Measurements from ENCODE around the gene CERS1.

The CERS1 gene

DNA sequence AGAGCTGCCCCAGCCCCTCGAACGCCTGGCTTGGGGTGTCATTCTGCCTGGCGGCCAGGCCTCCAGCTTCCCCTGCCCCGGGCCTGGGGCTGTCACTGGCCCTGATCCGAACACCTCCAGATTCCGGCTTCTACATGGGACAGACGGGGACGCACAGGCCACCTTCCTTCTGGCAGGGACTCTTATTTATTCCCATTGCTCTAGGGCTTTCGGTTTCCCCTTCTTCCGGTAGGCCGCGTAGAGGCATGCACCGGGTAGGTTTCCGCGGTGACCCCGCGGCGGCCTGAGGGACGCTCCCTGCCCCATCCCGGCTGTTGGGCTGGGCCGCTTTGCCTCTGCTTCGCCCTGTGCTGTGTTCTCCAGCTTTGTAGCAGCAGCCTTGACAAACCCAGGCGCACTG, 28.2 kb downstream of the CERS1 start:
- no peak for DNase-seq (ENCODE audit: insufficient read length, low spot score)
- no peak for FAIRE-seq

DNA sequence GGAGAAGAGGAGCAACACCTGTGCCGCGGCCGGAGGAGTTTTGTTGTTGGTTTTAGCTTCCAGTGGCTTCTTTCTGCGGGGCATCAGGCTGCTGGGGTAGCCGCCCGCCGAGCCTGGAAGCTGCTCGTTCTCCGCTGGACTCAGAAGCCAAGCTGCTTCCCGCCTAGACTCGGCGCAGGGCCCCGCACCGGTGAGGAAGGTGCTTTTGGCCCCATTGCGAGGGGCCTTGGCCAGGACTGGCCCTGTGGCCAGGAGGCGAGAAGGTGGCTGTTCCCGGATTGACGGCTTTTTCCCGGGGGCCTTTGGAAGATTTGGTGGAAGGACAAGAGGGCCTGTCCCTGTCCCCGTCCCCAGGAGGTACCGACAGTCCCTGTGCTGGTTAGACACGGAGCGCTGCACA, 28.8 kb downstream of the CERS1 start:
- DNase-seq (ENCODE audit: insufficient read length, low spot score) (no peak), FAIRE-seq (no peak)
- TF ChIP-seq, protein P1, sequence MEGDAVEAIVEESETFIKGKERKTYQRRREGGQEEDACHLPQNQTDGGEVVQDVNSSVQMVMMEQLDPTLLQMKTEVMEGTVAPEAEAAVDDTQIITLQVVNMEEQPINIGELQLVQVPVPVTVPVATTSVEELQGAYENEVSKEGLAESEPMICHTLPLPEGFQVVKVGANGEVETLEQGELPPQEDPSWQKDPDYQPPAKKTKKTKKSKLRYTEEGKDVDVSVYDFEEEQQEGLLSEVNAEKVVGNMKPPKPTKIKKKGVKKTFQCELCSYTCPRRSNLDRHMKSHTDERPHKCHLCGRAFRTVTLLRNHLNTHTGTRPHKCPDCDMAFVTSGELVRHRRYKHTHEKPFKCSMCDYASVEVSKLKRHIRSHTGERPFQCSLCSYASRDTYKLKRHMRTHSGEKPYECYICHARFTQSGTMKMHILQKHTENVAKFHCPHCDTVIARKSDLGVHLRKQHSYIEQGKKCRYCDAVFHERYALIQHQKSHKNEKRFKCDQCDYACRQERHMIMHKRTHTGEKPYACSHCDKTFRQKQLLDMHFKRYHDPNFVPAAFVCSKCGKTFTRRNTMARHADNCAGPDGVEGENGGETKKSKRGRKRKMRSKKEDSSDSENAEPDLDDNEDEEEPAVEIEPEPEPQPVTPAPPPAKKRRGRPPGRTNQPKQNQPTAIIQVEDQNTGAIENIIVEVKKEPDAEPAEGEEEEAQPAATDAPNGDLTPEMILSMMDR (IDR thresholded peaks at IDR 0.05; ENCODE audit: insufficient read depth, missing control alignments), result no peak

More for the DNA sequence above, 28.2 kb downstream of the CERS1 start:
- TF ChIP-seq, protein P1 (IDR thresholded peaks at IDR 0.05; ENCODE audit: insufficient read depth, missing control alignments), result no peak

DNA sequence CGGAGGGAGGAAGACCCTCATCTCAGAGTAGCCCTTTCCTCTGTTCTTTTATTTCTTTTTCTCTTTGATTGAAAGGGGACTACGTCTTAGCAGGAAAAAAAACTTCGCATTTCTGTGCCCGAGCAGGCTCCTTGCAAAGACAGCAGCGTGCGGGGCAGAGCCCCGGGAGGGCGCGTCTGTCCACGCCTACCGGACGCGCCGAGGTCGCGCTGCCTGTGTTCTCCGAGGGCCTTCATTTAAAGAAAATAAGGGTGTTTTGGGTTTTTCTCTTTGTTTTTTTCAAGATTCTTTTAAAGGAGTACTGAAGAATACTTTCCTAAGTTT, 29.2 kb downstream of the CERS1 start:
- TF ChIP-seq, protein P1 (IDR thresholded peaks at IDR 0.05; ENCODE audit: insufficient read depth, missing control alignments), result no peak
- DNase-seq (ENCODE audit: insufficient read length, low spot score) (no peak), FAIRE-seq (no peak)

DNA sequence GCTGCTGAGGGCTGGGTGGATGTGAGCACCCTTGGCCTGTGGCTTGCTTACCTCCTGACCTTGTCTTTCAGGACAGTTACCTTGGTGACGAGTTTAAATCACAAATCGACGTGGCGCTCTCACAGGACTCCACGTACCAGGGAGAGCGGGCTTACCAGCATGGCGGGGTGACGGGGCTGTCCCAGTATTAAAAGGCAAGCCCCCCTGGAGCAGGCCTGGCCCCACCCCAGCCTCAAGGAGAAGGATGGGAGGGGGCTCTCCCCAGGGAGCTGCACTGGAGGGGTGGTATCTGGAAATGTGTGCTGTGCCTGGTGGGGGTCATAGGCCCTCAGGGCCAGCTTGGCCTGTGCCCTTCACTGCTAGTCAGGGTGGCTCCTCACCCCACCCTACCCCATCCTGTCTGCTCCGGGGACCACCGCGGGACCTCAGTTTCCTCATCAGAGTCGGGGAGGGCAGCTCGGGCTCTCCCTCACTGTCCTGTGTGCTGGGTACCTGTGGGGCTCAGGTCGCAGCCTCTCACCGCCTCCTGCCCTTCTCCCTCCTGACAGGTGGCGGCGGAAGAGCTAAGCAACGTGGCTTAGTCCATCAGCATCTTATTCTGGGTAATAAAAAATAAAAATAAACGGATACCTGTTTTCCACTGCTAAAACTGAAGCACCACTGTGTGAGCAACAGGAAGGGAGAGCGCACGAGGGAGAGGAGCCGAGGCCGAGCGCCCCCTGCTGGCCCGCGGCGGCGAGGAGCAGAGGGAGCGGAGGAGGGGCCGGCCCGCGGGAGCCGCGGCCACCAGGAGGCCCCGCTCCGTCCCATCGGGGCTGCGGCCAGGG, 29.8 kb downstream of the CERS1 start:
- peak; percentile 92 for DNase-seq (ENCODE audit: insufficient read length, low spot score)
- TF ChIP-seq, protein P1 (IDR thresholded peaks at IDR 0.05; ENCODE audit: insufficient read depth, missing control alignments), result peak; percentile 81
- FAIRE-seq, result no peak

DNA sequence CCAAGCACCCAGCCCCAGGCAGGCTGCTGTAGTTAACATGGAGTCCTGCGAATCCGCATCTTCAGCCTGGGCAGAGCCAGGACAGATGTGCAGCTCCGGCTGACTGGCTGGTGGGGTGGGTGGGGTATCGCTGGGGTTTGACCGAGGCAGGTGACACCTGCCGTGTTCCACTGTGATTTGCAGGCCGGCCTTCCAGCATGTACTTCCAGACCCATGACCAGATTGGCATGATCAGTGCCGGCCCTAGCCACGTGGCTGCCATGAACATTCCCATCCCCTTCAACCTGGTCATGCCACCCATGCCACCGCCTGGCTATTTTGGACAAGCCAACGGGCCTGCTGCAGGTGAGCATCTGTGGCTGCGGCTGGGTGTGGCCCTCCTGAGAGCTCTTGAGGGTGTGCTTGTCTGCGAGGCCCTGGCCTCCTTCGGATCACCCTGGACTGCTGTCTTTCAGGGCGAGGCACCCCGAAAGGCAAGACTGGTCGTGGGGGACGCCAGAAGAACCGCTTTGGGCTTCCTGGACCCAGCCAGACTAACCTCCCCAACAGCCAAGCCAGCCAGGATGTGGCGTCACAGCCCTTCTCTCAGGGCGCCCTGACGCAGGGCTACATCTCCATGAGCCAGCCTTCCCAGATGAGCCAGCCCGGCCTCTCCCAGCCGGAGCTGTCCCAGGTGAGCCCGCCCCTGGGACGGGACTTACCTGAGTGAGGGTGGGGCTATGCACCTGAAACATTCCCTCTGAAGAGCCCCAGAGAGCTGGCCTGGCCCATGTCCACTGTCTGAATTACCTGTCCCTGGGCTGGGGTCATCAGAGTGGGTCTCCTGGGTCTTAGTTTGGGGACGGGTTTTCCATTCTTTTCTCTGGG, 30.6 kb downstream of the CERS1 start:
- TF ChIP-seq, protein P1 (IDR thresholded peaks at IDR 0.05; ENCODE audit: insufficient read depth, missing control alignments), result no peak
- FAIRE-seq (no peak), DNase-seq (ENCODE audit: insufficient read length, low spot score) (no peak)

DNA sequence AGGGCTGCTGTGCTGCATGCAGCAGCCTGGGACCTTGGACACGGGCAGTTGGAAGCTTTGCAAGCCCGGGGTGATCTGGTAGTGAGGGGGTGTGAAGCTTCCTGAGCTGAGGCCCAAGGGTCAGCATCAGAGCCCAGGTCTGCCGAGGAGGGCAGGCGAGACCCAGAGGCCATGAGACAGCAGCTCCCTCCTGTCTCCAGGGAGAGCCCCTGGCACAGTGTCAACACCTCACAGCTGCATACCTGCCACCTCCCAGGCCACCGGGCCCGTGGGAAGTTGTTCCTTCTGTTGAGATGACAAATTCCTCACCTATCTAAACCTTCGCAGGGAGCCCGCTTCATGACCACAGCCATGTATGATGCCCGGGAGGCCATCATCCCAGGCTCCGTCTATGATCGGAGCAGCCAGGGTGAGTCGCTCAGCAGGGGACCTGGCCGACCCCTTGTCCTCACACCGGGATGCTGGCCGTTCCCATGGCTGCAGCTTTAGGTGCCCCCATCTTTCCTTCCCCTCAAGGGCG, 32.1 kb downstream of the CERS1 start:
- FAIRE-seq, result no peak
- DNase-seq (ENCODE audit: insufficient read length, low spot score), result no peak
- TF ChIP-seq, protein P1 (IDR thresholded peaks at IDR 0.05; ENCODE audit: insufficient read depth, missing control alignments), result no peak
